Fibroblast of villous mesenchyme (primary cell): ENCODE results near the gene PRDM15. TPM values are rescaled to one million over a fixed set of nuclear protein-coding genes. Genes with fewer than 3 reads are reported as not detected.
A peak's percentile ranks its signal among the peaks of the same experiment; 100 is the strongest.

Experiments used
- DNase-seq: peaks from one replicate; pipeline ENCODE4 v3.0.0-alpha.2; 2010; ENCODE audit warnings: low read depth
- H3K4me3 ChIP-seq: 2 replicates; pipeline ENCODE4 v1.5.1; 2011; ENCODE audit warnings: low read depth, mild to moderate bottlenecking, low read length
- CTCF ChIP-seq: IDR thresholded peaks from 2 replicates; pipeline ENCODE4 v1.5.1; 2012; ENCODE audit warnings: low read depth, mild to moderate bottlenecking, low read length; ENCODE audit not compliant: insufficient read depth
- total RNA-seq: library from RNA; depleted of rRNA; stranded (reverse); fragments of >200 nt; gene quantifications from 2 replicates; pipeline ENCODE4 v1.2.3, GENCODE V29; 2012

PRDM15 gene
- total RNA-seq, 1 donor = 5.2 TPM

- TF ChIP-seq CTCF = no peak
- no peak for DNase-seq
- no peak overlapping the region for H3K4me3 ChIP-seq
These were observed 94.6 kb downstream of the PRDM15 start for GRCh38 chr21:41784456-41785102.

GRCh38 chr21:41783476-41784180 is 95.5 kb downstream of the PRDM15 start:
- DNase-seq = peak; percentile 70
- no peak for TF ChIP-seq CTCF
- H3K4me3 ChIP-seq = no peak overlapping the region

- H3K4me3 ChIP-seq = no peak overlapping the region
- no peak for TF ChIP-seq CTCF
- DNase-seq = no peak
These were observed 98.1 kb downstream of the PRDM15 start for GRCh38 chr21:41781050-41781410.

GRCh38 chr21:41780337-41781049 is 98.7 kb downstream of the PRDM15 start:
- TF ChIP-seq CTCF = no peak
- DNase-seq = no peak
- H3K4me3 ChIP-seq = no peak overlapping the region

- no peak for TF ChIP-seq CTCF
- H3K4me3 ChIP-seq = no peak overlapping the region
- DNase-seq = no peak
These were observed 99.5 kb downstream of the PRDM15 start for GRCh38 chr21:41779659-41780058.

GRCh38 chr21:41778930-41779600 is 100.1 kb downstream of the PRDM15 start:
- no peak for DNase-seq
- no peak for TF ChIP-seq CTCF
- H3K4me3 ChIP-seq = no peak overlapping the region
